Fibroblast of pulmonary artery (primary cell): ENCODE results near the gene GGT6.

Experiments
- DNase-seq: peaks from one replicate; pipeline ENCODE4 v3.0.0-alpha.2; 2010; ENCODE audit warnings: low read depth
- H3K4me3 ChIP-seq: replicated peaks from 2 replicates; pipeline ENCODE4 v1.5.1; 2011; ENCODE audit warnings: low read depth, mild to moderate bottlenecking, control low read depth, low read length, moderate library complexity
- TF ChIP-seq, protein P1 (sequence below): IDR thresholded peaks from 2 replicates; pipeline ENCODE4 v1.5.1; 2011; ENCODE audit warnings: mild to moderate bottlenecking, control low read depth, low read length, inconsistent platforms; ENCODE audit errors: missing control alignments

The GGT6 gene

GRCh38 chr17:4509923-4510617, 50.3 kb downstream of the GGT6 start:
- H3K4me3 ChIP-seq = no peak overlapping the region
- DNase-seq = no peak
- TF ChIP-seq, protein P1, sequence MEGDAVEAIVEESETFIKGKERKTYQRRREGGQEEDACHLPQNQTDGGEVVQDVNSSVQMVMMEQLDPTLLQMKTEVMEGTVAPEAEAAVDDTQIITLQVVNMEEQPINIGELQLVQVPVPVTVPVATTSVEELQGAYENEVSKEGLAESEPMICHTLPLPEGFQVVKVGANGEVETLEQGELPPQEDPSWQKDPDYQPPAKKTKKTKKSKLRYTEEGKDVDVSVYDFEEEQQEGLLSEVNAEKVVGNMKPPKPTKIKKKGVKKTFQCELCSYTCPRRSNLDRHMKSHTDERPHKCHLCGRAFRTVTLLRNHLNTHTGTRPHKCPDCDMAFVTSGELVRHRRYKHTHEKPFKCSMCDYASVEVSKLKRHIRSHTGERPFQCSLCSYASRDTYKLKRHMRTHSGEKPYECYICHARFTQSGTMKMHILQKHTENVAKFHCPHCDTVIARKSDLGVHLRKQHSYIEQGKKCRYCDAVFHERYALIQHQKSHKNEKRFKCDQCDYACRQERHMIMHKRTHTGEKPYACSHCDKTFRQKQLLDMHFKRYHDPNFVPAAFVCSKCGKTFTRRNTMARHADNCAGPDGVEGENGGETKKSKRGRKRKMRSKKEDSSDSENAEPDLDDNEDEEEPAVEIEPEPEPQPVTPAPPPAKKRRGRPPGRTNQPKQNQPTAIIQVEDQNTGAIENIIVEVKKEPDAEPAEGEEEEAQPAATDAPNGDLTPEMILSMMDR = no peak

DNA sequence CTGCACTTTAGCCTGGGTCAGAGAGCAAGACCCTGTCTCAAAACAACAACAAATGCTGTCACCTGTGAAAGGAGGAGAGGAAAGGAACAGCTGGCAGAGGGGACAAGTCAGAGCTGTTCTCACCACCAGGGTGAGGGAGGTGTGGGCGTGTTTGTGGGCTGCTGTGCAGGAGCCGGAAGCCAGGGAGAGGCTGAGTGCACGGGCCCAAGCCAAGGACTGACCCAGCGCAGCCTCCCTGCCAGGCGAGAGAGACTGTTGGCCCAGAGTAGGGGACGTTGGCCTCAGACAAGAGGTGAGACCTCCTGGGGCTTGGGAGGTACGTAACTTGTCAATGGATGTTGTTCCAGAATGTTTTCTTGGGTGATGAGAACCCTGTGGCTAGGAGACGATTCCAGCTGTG, 51.0 kb downstream of the GGT6 start:
- TF ChIP-seq, protein P1 = no peak
- no peak for DNase-seq

DNA sequence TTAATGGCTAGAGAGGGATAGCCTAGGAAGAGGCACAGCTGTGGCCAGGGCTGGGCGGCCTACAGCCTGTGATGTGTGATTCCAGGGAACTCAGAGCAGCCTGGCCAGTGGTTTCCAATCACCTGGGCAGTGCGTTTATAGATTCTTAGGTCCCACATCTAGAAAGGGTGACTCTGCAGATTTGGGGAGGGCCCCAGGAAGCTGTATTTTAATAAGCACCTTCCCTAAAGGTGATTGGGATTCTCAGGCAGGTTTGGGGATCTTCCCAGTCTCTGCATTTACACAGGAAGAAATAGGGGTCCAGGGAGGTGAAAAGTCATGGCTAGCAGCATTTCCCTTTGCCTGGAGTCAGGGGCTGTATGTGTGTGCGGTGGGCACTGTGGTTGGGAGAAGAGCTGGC, 52.2 kb downstream of the GGT6 start:
- no peak for DNase-seq
- TF ChIP-seq, protein P1 = no peak
- H3K4me3 ChIP-seq = no peak overlapping the region

More for the DNA sequence above, 51.0 kb downstream of the GGT6 start:
- H3K4me3 ChIP-seq = no peak overlapping the region

DNA sequence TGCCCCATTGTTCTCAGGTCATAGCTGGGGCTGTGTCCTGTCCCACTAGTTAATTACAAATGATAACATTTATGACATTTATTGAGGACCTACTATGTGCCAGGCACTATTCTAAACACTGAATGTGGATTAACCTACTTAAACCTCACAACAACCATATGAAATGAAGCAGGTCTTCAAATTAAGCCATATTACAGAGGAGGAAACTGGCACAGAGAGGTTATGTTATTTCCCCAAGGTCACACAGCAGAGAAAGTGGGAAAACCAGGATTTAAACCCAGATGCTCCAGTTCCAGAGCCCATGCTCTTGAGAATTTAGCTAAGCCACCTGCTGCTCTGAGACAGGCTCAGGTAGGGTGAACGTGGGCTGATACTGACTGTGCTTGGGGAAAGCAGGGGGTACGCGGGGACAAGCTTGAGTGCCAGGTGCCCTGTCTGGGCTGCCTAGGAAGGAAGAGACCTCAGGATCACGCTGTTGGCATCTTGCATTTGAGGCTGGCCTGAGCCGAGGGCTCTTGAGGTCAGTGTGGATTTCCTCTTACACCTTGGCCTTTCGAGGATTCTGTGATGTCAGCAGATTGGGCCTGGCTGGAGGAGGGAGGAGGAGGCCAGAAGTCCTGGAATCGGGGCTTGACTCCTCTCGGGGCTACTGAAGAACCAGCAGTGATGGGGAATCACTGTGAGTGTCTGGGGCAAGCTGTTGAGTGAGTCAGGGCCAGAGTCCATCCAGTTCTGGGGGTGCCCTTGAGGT, 52.8 kb downstream of the GGT6 start:
- DNase-seq = no peak
- no peak overlapping the region for H3K4me3 ChIP-seq
- TF ChIP-seq, protein P1 = no peak
